GM19395 (cell line): Measurements from ENCODE around the gene KDM2A.
"Not testable (repeated sequence)": the region's sequence is repeated elsewhere in the genome, so short reads cannot be mapped to it uniquely, and the experiment has no call there.

Experiments used
- ATAC-seq: cut with Tn5 transposase; IDR thresholded peaks from one replicate; pipeline ENCODE4 v1.9.1; 2021; ENCODE audit warnings: mild to moderate bottlenecking, moderate library complexity; ENCODE audit not compliant: unreplicated experiment

KDM2A gene

GRCh38 chr11:67167091-67167490, 48.0 kb downstream of the KDM2A start:
- ATAC-seq: no peak

DNA sequence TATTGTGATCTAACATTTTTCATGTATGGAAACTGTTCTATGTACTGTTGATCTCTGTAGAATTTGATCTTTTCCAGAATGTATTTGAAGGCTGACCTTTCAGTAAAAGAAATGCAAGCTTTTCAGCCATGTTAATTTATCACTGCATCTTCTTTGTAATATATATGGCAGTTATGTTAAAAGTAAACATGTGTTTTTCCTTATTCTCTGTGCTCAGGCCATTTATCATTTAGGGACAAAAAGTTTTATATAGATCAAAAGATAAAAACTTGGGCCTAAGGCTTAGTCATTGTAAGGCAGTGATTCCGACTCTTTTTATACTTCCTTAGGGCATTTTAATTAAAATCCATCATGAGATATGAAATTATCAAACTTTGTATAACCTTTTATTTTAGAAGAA, 48.7 kb downstream of the KDM2A start:
- no peak for ATAC-seq

- ATAC-seq: not testable (repeated sequence)
Observed at GRCh38 chr11:67168911-67169310, 49.8 kb downstream of the KDM2A start.

DNA sequence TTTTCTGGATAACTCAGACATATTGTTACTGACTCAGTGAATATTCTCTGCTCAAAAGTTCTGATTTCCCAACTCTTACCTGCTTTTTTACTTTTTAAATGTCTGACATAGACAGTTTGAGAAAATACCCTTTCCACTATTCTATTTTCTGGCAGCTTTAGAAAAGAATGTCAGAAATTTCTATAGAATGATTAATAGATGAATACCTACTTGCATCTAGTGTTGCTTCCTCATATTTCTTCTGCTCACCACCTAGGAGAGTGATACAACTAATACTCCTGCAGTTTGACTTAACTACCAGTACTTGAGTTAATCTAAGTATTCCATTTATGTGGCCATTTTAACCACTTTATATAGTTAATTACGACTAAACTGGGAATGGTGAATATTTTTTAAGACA, 55.2 kb downstream of the KDM2A start:
- no peak for ATAC-seq

DNA sequence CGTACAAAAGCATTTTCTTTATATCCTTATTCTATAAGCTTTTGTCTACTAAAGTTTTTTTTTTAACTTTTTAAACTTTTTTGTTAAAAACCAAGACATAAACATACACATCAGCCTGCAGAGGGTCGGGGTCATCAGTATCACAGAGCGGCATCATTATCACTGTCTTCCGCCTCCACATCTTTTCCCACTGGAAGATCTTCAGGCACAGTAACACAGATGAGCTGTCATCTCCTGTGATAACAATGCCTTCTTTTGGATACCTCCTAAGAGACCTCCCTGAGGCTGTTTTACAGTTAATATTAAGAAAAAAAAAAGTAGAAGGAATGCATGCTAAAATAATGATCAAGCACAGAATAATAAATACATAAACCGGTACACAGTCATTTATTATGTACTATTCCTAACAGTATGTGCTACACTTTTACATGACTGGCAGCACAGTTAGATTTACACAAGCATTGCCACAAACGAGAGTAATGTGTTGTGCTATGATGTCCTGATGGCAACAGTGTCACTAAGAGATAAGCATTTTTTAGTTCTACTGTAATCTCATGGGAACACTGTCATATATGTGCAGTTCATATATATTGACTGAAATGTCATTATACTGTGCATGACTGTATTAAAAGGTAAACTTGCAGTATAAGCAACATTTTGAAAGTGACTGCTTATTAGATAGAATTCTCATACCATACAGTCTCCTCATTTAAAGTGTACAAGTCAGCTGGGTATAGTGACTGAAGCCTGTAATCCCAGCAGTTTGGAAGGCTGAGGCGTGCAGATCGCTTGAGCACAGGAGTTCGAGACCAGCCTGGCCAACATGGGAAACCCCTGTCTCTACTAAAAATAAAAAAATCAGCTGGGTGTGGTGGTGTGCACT, 58.6 kb downstream of the KDM2A start:
- no peak for ATAC-seq

- ATAC-seq: no peak
Observed at GRCh38 chr11:67178421-67178820, 59.4 kb downstream of the KDM2A start.

- ATAC-seq: no peak
Observed at GRCh38 chr11:67178878-67179277, 59.8 kb downstream of the KDM2A start.

DNA sequence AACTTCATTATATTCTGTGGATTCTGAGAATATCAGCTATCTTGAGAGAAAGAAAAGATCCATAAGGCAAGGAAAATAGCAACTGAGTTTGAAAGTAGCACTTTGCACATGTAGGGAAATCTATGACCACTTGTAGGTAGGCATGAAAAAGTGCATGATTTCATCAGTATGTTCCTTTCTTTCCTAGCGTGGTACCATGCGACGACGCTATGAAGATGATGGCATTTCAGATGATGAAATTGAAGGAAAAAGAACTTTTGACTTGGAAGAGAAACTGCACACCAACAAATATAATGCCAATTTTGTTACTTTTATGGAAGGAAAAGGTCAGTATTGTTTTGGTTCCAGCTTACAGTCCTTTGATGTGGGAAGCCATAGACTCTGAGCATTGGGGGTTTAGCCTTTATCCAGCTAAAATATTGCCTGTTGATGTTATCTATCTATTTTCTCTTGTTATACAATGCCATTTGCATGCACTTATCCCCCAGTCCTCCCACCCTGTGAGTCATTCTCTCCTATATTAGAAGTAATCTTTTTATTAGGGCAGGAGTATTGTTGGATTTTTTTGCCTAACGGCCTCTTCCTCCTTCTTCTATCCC, 60.9 kb downstream of the KDM2A start:
- ATAC-seq: no peak

DNA sequence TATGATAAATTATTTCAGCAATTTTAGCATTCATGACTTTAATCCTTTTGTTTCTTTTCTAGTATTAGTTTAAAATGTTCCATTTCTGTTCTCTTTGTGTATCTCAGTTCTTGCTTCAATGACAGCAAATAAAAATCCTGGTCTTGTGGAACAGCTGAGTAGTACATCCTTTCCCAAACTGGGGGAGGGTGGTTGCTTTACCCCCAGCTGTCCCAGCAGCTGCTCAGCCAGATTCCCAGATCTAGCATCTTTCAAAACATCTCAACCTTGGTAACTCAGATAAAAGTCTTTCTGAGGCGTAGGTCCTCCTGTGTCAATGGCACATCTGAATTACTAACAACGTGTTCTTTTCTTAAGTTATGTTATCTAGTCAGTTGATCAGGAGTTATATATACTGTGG, 75.0 kb downstream of the KDM2A start:
- ATAC-seq: no peak

DNA sequence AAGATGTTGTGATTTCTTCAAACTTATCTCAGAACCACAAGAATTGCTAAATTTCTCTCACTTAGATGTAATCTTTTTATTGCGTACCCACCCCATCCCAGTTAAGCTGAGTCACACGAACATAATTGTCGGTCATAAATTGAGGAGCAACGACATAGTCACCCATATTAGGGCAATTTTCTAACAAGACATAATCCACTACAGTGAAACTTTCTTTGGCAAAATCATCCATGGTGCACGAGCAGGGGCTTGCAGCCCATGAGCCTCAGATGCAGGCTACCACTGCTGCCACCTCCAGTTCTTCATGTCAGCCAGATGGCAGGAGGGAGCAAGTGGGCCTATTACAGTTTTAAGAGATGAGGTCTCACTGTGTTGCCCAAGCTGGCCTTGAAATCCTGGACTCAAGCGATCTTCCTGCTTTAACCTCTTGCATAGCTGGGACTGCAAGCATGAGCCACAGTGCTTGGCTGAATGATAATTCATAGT, 77.0 kb downstream of the KDM2A start:
- ATAC-seq: no peak

DNA sequence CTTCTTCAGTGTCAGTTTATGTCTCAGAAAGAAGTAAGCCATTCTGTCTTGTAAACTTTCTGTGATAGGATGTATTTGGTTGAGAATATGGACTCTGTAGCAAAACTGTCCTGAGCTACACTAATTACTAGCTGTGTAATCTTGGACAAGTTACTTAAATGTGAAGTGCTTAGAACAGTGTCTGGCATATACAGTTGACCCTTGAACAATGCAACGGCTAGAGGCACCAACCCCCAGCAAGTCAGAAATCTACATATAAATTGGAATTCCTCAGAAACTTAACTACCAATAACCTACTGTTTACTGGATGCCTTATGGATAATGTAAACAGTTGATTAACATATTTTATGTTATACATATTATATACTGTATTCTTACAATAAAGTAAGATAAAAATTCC, 78.5 kb downstream of the KDM2A start:
- ATAC-seq: no peak

- ATAC-seq: not testable (repeated sequence)
Observed at GRCh38 chr11:67198781-67199180, 79.7 kb downstream of the KDM2A start.

DNA sequence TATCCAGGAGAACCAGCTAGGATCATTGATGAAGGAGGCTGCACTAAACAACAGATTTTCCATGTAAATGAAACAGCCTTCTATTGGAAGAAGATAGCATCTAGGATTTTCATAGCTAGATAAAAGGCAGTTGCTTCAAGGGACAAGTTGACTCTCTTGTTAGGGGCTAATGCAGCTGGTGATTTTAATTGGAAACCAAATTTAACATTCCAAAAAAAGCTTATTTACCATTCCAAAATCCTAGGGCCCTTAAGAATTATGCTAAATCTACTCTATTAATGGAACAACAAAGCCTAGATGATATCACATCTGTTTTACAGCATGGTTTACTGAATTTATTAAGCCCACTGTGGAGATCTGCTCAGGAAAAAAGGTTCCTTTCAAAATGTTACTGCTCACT, 80.7 kb downstream of the KDM2A start:
- no peak for ATAC-seq

DNA sequence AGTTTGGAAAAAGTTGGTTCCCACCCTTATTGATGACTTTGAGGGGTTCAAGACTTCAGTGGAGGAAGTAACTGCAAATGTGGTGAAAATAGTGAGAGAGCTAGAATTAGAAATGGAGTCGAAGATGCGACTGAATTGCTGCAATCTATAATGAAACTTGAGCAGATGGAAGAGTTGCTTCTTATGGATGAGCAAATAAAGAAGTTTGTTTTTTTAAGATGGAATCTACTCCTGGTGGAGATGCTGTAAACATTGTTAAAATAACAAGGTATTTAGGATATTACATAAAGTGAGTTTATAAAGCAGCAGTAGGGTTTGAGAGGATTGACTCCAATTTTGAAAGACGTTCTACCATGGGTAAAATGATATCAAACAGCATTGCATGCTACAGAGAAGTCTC, 83.0 kb downstream of the KDM2A start:
- ATAC-seq: no peak

DNA sequence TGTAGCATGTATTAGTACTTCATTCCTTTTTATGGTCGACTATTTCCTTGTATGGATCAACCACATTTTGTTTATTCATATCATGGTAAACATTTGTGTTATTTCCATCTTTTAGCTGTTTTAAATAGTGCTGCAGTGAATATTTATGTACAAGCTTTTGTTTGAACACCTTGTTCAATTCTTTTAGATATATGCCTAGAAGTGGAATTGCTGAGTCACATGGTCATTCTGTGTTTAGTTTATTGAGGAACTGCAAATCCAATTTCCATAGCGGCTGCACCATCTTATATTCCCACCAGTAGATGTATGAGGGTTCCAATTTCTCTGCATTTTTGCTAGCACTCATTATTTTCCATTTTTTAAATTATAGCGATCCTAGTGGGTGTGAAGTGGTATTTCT, 85.8 kb downstream of the KDM2A start:
- no peak for ATAC-seq

- not testable (repeated sequence) for ATAC-seq
Observed at GRCh38 chr11:67209222-67209621, 90.2 kb downstream of the KDM2A start.

DNA sequence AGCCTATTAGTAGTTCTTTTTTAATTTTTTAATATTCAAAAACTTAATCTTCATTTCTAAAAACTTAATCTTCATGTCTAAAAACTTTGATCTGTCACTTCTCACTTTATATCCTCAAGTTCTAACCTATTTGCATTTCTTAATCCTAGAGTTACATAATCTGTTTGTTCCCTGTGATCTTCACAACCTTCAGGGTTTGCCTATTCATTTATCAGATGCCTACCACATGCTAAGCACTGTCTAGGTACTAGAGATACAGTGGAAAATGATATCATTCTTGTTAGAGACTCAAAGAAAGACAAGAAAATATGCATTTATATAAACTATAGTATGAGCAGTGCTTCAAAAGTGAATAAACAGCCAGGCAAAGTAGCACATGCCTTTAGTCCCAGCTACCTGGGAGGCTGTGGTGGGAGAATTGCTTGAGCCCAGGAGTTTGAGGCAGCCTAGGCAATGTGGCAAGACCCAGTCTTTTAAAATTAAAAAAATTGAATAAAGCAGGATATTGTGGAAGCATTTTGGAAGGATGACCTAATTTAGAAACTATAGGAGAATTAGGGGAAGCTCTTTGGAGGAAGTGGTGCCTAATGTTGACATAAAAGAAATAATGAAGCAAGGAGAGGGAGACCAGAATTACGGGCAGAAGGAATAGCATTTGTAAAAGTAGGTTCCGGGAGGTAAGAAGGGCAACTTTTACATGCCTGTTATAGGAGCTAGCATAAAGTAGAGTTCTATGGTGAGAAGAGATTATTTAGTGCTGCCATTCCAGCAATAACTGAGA, 92.8 kb downstream of the KDM2A start:
- no peak for ATAC-seq

DNA sequence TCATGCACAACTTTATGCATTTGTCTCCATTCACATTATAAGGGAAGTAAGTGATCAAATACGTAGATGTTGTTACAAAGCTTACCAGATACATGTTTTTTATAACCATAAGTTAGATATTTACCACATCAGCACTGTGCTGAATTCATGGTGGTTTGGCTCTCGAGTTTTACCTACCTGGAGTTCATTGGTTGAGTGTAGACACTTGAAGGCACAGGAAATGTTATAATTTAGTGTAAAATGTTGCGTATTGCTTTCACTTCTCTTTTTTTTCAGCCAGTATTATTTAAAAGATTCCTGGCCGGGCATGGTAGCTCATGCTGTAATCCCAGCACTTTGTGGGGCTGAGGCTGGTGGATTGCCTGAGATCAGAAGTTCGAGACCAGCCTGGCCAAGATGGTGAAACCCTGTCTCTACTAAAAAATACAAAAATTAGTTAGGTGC, 94.1 kb downstream of the KDM2A start:
- ATAC-seq: no peak

DNA sequence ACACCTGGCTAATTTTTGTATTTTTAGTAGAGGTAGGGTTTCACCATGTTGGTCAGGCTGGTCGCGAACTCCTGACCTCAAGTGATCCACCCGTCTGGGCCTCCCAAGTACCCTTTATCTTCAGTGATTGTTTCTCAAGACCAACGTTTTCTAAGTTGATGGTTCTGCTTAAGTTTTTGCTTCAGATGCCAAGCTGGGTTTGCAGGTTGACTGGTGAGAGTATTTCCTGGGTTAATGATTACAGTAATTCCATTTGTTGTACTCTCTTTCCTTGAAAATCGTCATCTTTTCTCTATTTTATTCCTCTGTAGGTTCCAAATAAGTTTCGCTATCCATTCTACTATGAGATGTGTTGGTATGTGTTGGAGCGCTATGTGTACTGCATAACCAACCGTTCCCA, 108.7 kb downstream of the KDM2A start:
- ATAC-seq: no peak

DNA sequence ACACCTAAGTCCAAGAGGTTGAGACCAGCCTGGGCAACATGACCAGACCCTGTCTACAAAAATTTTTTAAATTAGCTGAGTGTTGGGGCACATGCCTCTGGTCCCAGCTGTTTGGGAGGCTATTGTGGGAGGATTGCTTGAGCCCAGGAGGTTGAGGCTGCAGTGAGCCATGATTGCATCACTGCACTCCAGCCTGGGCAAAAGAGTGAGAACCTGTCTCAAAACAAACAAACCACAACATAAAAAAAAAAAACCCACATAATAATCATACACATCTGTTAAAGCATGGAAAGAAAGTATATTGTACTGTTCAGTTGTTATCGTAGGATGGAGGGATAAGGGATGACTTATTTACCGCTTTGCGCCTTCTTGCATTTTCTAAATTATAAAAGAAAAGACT, 111.3 kb downstream of the KDM2A start:
- no peak for ATAC-seq

DNA sequence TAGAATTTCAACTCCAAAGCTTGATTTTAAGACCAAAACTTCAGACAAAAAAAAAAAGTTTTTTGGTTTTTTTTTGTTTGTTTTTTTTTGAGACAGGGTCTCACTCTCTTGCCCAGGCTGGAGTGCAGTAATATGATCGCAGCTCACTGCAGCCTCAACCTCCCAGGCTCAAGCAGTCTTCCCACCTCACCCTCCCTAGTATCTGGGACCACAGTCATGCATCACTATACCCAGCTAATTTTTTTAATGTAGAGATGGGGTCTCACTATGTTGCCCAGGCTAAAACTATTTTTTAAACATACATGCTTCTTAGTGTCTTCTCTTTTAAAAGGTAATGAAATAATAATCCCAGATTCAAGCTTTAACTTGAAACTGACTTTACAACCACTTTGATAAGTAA, 111.8 kb downstream of the KDM2A start:
- ATAC-seq: no peak
